K562 (cell line): Measurements from ENCODE around the gene MGAT4D. TPM values are rescaled to one million over a fixed set of nuclear protein-coding genes. Genes with fewer than 3 reads are reported as not detected.

ENCODE experiments used
- AFF1 ChIP-seq, 2 experiments: fragments of 450-650 bp; IDR thresholded peaks; 2 replicates each; pipeline ENCODE4 v1.6.1; 2018; ENCODE audit warnings: mild to moderate bottlenecking in 2 of 2, low read depth in 1 of 2; ENCODE audit not compliant: partially characterized antibody in 2 of 2
- ATF1 ChIP-seq, 2 experiments: fragments of 450-650 bp in 1 of 2; IDR thresholded peaks; 2 replicates each; pipeline ENCODE4 v1.6.1; 2016; ENCODE audit warnings: missing compliant biosample characterization in 1 of 2, missing genetic modification characterization in 1 of 2
- CC2D1A ChIP-seq: fragments of 450-650 bp; IDR thresholded peaks from 2 replicates; pipeline ENCODE4 v1.6.1; 2017; ENCODE audit warnings: mild to moderate bottlenecking
- NEUROD1 ChIP-seq: fragments of 150-350 bp; IDR thresholded peaks from 2 replicates; pipeline ENCODE4 v1.6.1; 2014; ENCODE audit warnings: borderline replicate concordance, low read length, low read depth; ENCODE audit not compliant: partially characterized antibody
- PML ChIP-seq: IDR thresholded peaks from 2 replicates; pipeline ENCODE4 v1.6.1; 2012; ENCODE audit warnings: low read length, inconsistent platforms
- SMARCC2 ChIP-seq: fragments of 450-650 bp; IDR thresholded peaks from 2 replicates; pipeline ENCODE4 v1.6.1; 2017; ENCODE audit warnings: antibody characterized with exemption, moderate library complexity, mild to moderate bottlenecking, low read depth
- XRCC3 ChIP-seq: fragments of 450-650 bp; IDR thresholded peaks from 2 replicates; pipeline ENCODE4 v1.6.1; 2017; ENCODE audit warnings: mild to moderate bottlenecking, moderate library complexity
- ZBTB12 ChIP-seq: fragments of 250-450 bp; sonication (Bioruptor Pico); IDR thresholded peaks from 2 replicates; pipeline ENCODE4 v1.4.0; 2020
- ZKSCAN1 ChIP-seq: fragments of 150-350 bp; IDR thresholded peaks from 2 replicates; pipeline ENCODE4 v1.6.1; 2016; ENCODE audit warnings: low read depth, low read length
- ZNF124 ChIP-seq: sonication (generic); formaldehyde crosslinking; IDR thresholded peaks from 2 replicates; pipeline ENCODE4 v1.8.1; 2022; ENCODE audit warnings: missing genetic modification reagents
- ZNF224 ChIP-seq: sonication (generic); formaldehyde crosslinking; IDR thresholded peaks from 2 replicates; pipeline ENCODE4 v1.8.0; 2022; ENCODE audit warnings: mild to moderate bottlenecking, missing genetic modification reagents
- ZNF511 ChIP-seq: sonication (generic); formaldehyde crosslinking; IDR thresholded peaks from 2 replicates; pipeline ENCODE4 v1.8.0; 2022; ENCODE audit warnings: mild to moderate bottlenecking, missing genetic modification reagents
- polyA plus RNA-seq, 8 experiments: library from polyadenylated mRNA; depleted of rRNA in 4 of 8; stranded (reverse) in 5 of 8; unstranded in 3 of 8; fragments of >200 nt; fragmentation: Nextera tagmentation in 2 of 8; fragmentation: Illumina TruSeq in 1 of 8; extraction: Ambion mirVana in 2 of 8; extraction: Trizol in 1 of 8; gene quantifications; 2 replicates each; pipeline versions ENCODE4 v1.2.1 to v1.2.3, GENCODE V29; 2011 to 2014; ENCODE audit warnings: inconsistent platforms in 1 of 8, missing spikeins in 1 of 8
- total RNA-seq, 7 experiments: library from RNA; depleted of rRNA in 6 of 7; stranded (reverse); fragments of >200 nt in 6 of 7; fragmentation: Illumina TruSeq in 2 of 7; extraction: Trizol in 2 of 7; gene quantifications; 2 replicates each; pipeline versions ENCODE4 v1.2.1 to v1.2.3, GENCODE V29; 2011 to 2021; ENCODE audit warnings: low replicate concordance in 1 of 7
- TF ChIP-seq, protein P1 (sequence below): fragments of 250-450 bp; sonication (Bioruptor Pico); IDR thresholded peaks from 2 replicates; pipeline ENCODE4 v1.4.0; 2020
- TF ChIP-seq, protein P2 (sequence below): fragments of 450-650 bp; formaldehyde crosslinking; IDR thresholded peaks from 2 replicates; pipeline ENCODE4 v1.4.0; 2020; ENCODE audit warnings: mild to moderate bottlenecking, moderate library complexity

Gene MGAT4D
- total and polyA plus RNA-seq, 9 of the 15 experiments (the other 6 are each of a cell fraction or from before 2014, with no cell fraction given): not detected

DNA sequence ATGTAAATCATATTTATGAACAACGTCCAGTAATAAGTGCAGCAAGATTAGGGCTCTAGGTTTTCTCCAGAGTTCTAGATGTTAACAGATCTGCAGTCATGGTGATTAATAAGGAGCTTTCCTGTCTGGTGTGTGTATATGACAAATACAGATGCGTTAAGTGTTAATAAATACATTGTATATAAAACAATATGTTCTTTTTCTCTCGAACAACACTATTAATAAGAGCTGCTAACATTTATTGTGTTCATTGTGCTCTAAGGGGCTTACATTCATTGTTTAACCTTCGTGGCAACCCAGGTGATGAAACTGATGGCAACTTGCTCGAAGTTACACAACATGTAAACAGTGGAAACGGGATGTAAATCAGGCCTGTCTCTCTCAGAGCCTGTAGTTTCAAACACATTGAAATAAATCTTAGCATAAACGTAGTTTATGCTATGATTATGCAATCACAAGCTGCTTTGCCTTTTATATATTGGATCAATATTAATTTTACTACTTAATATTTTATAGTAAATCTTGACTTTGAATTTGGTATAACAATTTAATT lies 70.1 kb downstream of the MGAT4D start (continued):
- TF ChIP-seq, protein P1, sequence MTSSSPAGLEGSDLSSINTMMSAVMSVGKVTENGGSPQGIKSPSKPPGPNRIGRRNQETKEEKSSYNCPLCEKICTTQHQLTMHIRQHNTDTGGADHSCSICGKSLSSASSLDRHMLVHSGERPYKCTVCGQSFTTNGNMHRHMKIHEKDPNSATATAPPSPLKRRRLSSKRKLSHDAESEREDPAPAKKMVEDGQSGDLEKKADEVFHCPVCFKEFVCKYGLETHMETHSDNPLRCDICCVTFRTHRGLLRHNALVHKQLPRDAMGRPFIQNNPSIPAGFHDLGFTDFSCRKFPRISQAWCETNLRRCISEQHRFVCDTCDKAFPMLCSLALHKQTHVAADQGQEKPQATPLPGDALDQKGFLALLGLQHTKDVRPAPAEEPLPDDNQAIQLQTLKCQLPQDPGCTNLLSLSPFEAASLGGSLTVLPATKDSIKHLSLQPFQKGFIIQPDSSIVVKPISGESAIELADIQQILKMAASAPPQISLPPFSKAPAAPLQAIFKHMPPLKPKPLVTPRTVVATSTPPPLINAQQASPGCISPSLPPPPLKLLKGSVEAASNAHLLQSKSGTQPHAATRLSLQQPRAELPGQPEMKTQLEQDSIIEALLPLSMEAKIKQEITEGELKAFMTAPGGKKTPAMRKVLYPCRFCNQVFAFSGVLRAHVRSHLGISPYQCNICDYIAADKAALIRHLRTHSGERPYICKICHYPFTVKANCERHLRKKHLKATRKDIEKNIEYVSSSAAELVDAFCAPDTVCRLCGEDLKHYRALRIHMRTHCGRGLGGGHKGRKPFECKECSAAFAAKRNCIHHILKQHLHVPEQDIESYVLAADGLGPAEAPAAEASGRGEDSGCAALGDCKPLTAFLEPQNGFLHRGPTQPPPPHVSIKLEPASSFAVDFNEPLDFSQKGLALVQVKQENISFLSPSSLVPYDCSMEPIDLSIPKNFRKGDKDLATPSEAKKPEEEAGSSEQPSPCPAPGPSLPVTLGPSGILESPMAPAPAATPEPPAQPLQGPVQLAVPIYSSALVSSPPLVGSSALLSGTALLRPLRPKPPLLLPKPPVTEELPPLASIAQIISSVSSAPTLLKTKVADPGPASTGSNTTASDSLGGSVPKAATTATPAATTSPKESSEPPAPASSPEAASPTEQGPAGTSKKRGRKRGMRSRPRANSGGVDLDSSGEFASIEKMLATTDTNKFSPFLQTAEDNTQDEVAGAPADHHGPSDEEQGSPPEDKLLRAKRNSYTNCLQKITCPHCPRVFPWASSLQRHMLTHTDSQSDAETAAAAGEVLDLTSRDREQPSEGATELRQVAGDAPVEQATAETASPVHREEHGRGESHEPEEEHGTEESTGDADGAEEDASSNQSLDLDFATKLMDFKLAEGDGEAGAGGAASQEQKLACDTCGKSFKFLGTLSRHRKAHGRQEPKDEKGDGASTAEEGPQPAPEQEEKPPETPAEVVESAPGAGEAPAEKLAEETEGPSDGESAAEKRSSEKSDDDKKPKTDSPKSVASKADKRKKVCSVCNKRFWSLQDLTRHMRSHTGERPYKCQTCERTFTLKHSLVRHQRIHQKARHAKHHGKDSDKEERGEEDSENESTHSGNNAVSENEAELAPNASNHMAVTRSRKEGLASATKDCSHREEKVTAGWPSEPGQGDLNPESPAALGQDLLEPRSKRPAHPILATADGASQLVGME (CRISPR knock-in tag): no peak
- no peak for TF ChIP-seq ZNF511 (CRISPR knock-in tag)
- no peak for TF ChIP-seq NEUROD1
- TF ChIP-seq ZNF224 (CRISPR knock-in tag): no peak
- no peak for TF ChIP-seq ZBTB12 (CRISPR knock-in tag)
- TF ChIP-seq ATF1 (CRISPR knock-in tag; IDR thresholded peaks at IDR 0.05): no peak
- TF ChIP-seq ATF1 (tag; IDR thresholded peaks at IDR 0.05): 0 out of 2 replicates have a peak, but pooled peaks have one; percentile 11
- no peak for TF ChIP-seq CC2D1A
- no peak for TF ChIP-seq PML
- TF ChIP-seq ZKSCAN1: no peak
- peak in 1 of 2 experiments; percentile 43 for TF ChIP-seq AFF1 (IDR thresholded peaks at IDR 0.05; ENCODE audit: low read depth in 1 of 2, partially characterized antibody in 2 of 2)
- no peak for TF ChIP-seq XRCC3
- TF ChIP-seq, protein P2, sequence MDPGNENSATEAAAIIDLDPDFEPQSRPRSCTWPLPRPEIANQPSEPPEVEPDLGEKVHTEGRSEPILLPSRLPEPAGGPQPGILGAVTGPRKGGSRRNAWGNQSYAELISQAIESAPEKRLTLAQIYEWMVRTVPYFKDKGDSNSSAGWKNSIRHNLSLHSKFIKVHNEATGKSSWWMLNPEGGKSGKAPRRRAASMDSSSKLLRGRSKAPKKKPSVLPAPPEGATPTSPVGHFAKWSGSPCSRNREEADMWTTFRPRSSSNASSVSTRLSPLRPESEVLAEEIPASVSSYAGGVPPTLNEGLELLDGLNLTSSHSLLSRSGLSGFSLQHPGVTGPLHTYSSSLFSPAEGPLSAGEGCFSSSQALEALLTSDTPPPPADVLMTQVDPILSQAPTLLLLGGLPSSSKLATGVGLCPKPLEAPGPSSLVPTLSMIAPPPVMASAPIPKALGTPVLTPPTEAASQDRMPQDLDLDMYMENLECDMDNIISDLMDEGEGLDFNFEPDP: no peak
- peak; percentile 54; the same call in 1 of the 2 replicates for TF ChIP-seq SMARCC2
- TF ChIP-seq ZNF124 (CRISPR knock-in tag): no peak
